HepG2 (cell line): ENCODE data around the gene LIME1. TPM values are rescaled to one million over a fixed set of nuclear protein-coding genes. Genes with fewer than 3 reads are reported as not detected.

ENCODE experiments used
- ATAC-seq: fragments of 200-7000 bp; cut with Tn5 transposase; 3 replicates; pipeline ENCODE4 v1.9.1; 2020; ENCODE audit warnings: mild to moderate bottlenecking, moderate library complexity
- BruUV-seq: library from RNA; stranded (reverse); fragments of 400-500 nt; replicated peaks from 2 replicates; lab custom pipeline; 2021; lab: Mats Ljungman, UMichigan
- CTCF ChIA-PET: fragments of 300-600 bp; formaldehyde crosslinking; extraction: SDS; loops from one replicate; lab custom pipeline; 2021; ENCODE audit warnings: low total read pairs, inconsistent platforms, low intra/inter-chr PET ratio; lab: Yijun Ruan, JAX
- POLR2A ChIA-PET: fragments of 350-600 bp; sonication (Branson Sonifier 250); formaldehyde crosslinking; loops from one replicate; lab custom pipeline; 2020; ENCODE audit warnings: antibody characterized with exemption, inconsistent platforms; lab: Yijun Ruan, JAX
- DNase-seq: peaks from one replicate; pipeline ENCODE4 v3.0.0-alpha.2; 2015; ENCODE audit warnings: low spot score
- FAIRE-seq: peaks from 3 replicates; lab custom pipeline; 2011; peaks lifted over from hg19 to GRCh38; lab: Jason Lieb, UNC
- H2AFZ ChIP-seq: one replicate; pipeline ENCODE4 v1.6.1; 2011; ENCODE audit warnings: low read length, inconsistent platforms
- H3K27ac ChIP-seq: fragments of 300-600 bp; 3 replicates; pipeline ENCODE4 v1.8.0; 2011; ENCODE audit warnings: mixed run types, mild to moderate bottlenecking, mixed read lengths, low read length, inconsistent platforms; ENCODE audit not compliant: insufficient read depth; ENCODE audit errors: extremely low read length
- H3K27me3 ChIP-seq, 2 experiments: fragments of 200-600 bp in 1 of 2; 2 replicates in 1 of 2; 3 replicates in 1 of 2; pipeline versions ENCODE4 v1.6.0 to v1.8.0; 2011; ENCODE audit warnings: low read length in 2 of 2, mild to moderate bottlenecking in 2 of 2, moderate library complexity in 2 of 2, inconsistent platforms in 1 of 2; ENCODE audit not compliant: insufficient read depth in 2 of 2, control insufficient read depth in 1 of 2
- H3K36me3 ChIP-seq, 2 experiments: fragments of 200-600 bp in 1 of 2; replicated peaks in 1 of 2; 2 replicates in 1 of 2; 3 replicates in 1 of 2; pipeline versions ENCODE4 v1.5.1 to v1.8.0; 2011; ENCODE audit warnings: low read length in 2 of 2, inconsistent platforms in 1 of 2; ENCODE audit not compliant: insufficient read depth in 2 of 2, control insufficient read depth in 1 of 2
- H3K4me1 ChIP-seq: 2 replicates; pipeline ENCODE4 v1.5.1; 2012; ENCODE audit warnings: low read length, inconsistent platforms; ENCODE audit not compliant: insufficient read depth
- H3K4me2 ChIP-seq: 2 replicates; pipeline ENCODE4 v1.6.0; 2011; ENCODE audit warnings: low read depth, low read length, inconsistent platforms
- H3K4me3 ChIP-seq, 3 experiments: fragments of 200-600 bp in 1 of 3; sonication (generic), shearing (Covaris generic) in 1 of 3; replicated peaks in 1 of 3; 2 replicates each; pipeline ENCODE4 v1.5.1; 2011 to 2016; ENCODE audit warnings: low read length in 3 of 3, inconsistent platforms in 2 of 3, low read depth in 2 of 3, mild to moderate bottlenecking in 2 of 3, control low read depth in 1 of 3, mixed read lengths in 1 of 3; ENCODE audit not compliant: insufficient read depth in 1 of 3
- H3K79me2 ChIP-seq: one replicate; pipeline ENCODE4 v1.6.1; 2011; ENCODE audit warnings: low read length, inconsistent platforms; ENCODE audit not compliant: insufficient read depth
- H3K9ac ChIP-seq: 2 replicates; pipeline ENCODE4 v1.6.0; 2011; ENCODE audit warnings: mild to moderate bottlenecking, low read depth, low read length, inconsistent platforms; ENCODE audit not compliant: insufficient read depth
- H3K9me3 ChIP-seq: 2 replicates; pipeline ENCODE4 v1.5.1; 2012; ENCODE audit warnings: mild to moderate bottlenecking, low read length
- H4K20me1 ChIP-seq: 2 replicates; pipeline ENCODE4 v1.6.0; 2011; ENCODE audit warnings: inconsistent platforms, mild to moderate bottlenecking, low read length, moderate library complexity; ENCODE audit not compliant: insufficient read depth
- CENPT ChIP-seq: sonication (generic); formaldehyde crosslinking; IDR thresholded peaks from 2 replicates; pipeline ENCODE4 v1.8.0; 2022; ENCODE audit warnings: low read depth, mild to moderate bottlenecking, moderate library complexity, missing genetic modification reagents
- FIP1L1 ChIP-seq: fragments of 200-400 bp; formaldehyde crosslinking; IDR thresholded peaks from 2 replicates; pipeline ENCODE4 v1.6.1; 2018; ENCODE audit warnings: low read depth, mild to moderate bottlenecking, low read length, moderate library complexity, borderline replicate concordance; ENCODE audit not compliant: insufficient read depth
- HNRNPL ChIP-seq: fragments of 200-400 bp; formaldehyde crosslinking; IDR thresholded peaks from 2 replicates; pipeline ENCODE4 v1.6.1; 2017; ENCODE audit warnings: mild to moderate bottlenecking, low read depth, low read length
- JDP2 ChIP-seq: sonication (generic); formaldehyde crosslinking; IDR thresholded peaks from 2 replicates; pipeline ENCODE4 v1.8.1; 2022; ENCODE audit warnings: missing genetic modification reagents, borderline replicate concordance
- RFXAP ChIP-seq: sonication (generic); formaldehyde crosslinking; IDR thresholded peaks from 2 replicates; pipeline ENCODE4 v1.4.0; 2020; ENCODE audit warnings: missing genetic modification reagents, borderline replicate concordance
- RXRA ChIP-seq: sonication (generic); formaldehyde crosslinking; IDR thresholded peaks from 2 replicates; pipeline ENCODE4 v1.5.1; 2020; ENCODE audit warnings: missing genetic modification reagents
- USF2 ChIP-seq, 2 experiments: sonication (generic) in 1 of 2; formaldehyde crosslinking in 1 of 2; IDR thresholded peaks; 2 replicates each; pipeline versions ENCODE4 v1.5.1 to v1.6.1; 2011 to 2020; ENCODE audit warnings: borderline replicate concordance in 1 of 2, low read depth in 1 of 2, low read length in 1 of 2, mild to moderate bottlenecking in 1 of 2, missing genetic modification reagents in 1 of 2, moderate library complexity in 1 of 2
- ZNF468 ChIP-seq: sonication (generic); formaldehyde crosslinking; IDR thresholded peaks from 2 replicates; pipeline ENCODE4 v1.8.0; 2022; ENCODE audit warnings: mild to moderate bottlenecking, moderate library complexity, missing genetic modification reagents
- ZNF607 ChIP-seq: sonication (generic); formaldehyde crosslinking; IDR thresholded peaks from 2 replicates; pipeline ENCODE4 v1.5.1; 2020; ENCODE audit warnings: missing genetic modification reagents, mild to moderate bottlenecking, borderline replicate concordance
- ZNF891 ChIP-seq: sonication (generic); formaldehyde crosslinking; IDR thresholded peaks from 2 replicates; pipeline ENCODE4 v1.5.0; 2020; ENCODE audit warnings: mild to moderate bottlenecking, missing genetic modification reagents
- WGBS: methylation state at CpG from one replicate; pipeline ENCODE4 v1.1.6; 2017; ENCODE audit warnings: low lambda C conversion rate; 5-methylcytosine and 5-hydroxymethylcytosine counted together
- in situ Hi-C: cut with HindIII; loops from 2 replicates; pipeline ENCODE4 v1.10.0; 2017; ENCODE audit warnings: low pct_unique_long_range_greater_than_20kb; ENCODE audit not compliant: extremely low pct_ligation_motif_present
- intact Hi-C: fragments of 100-400 bp; cut with micrococcal nuclease; formaldehyde crosslinking; loops from one replicate; pipeline ENCODE4 v1.10.0; 2022; ENCODE audit not compliant: unreplicated experiment
- polyA plus RNA-seq, 8 experiments: library from polyadenylated mRNA; depleted of rRNA in 3 of 8; stranded (reverse) in 7 of 8; unstranded in 1 of 8; fragments of >200 nt; fragmentation: Illumina TruSeq in 4 of 8; extraction: Trizol in 4 of 8; gene quantifications; 2 replicates each; pipeline versions ENCODE4 v1.2.1 to v1.2.3, GENCODE V29; 2011 to 2016; ENCODE audit warnings: low read depth in 4 of 8, missing spikeins in 1 of 8, mixed read lengths in 1 of 8; ENCODE audit not compliant: insufficient read depth in 1 of 8
- total RNA-seq, 5 experiments: library from RNA; depleted of rRNA; stranded (reverse); fragments of >200 nt; fragmentation: Illumina TruSeq; extraction: Trizol; gene quantifications; 2 replicates each; pipeline ENCODE4 v1.2.3, GENCODE V29; 2016; ENCODE audit warnings: low read depth in 1 of 5

LIME1 gene
- total and polyA plus RNA-seq, 2 of the 13 experiments (the other 11 are each of a cell fraction or from before 2014, with no cell fraction given): 13.0 to 61.5 TPM

GRCh38 chr20:63693083-63693732 lies 43.3 kb upstream of the LIME1 start:
- in situ Hi-C loops (no loop called here), intact Hi-C loops (no loop called here)
- Histone ChIP-seq H3K36me3 (peaks cover 3 to 4% of the 10 kb centered on the region in 2 experiments; a peak in 3 of 5 replicates), H3K4me1 (peaks cover 21% of the 10 kb centered on the region), H3K79me2 (no peaks in the 10 kb centered on the region), H4K20me1 (peaks cover 4% of the 10 kb centered on the region; the same call in 1 of the 2 replicates), H3K4me2 (no peak overlapping the region), H3K27ac (no peak overlapping the region), H2AFZ (no peak overlapping the region), H3K27me3 (no peaks in the 10 kb centered on the region), H3K9me3 (no peaks in the 10 kb centered on the region), H3K9ac (no peak overlapping the region), H3K4me3 (no peak overlapping the region)
- ATAC-seq (no peak), DNase-seq (no peak), FAIRE-seq (no peak)
- 0 out of 2 replicates have a peak, but pooled peaks have one; percentile 10 for TF ChIP-seq ZNF891 (CRISPR knock-in tag)
- no peak for TF ChIP-seq RFXAP
- TF ChIP-seq HNRNPL: 0 out of 2 replicates have a peak, but pooled peaks have one; percentile 30
- no TSS peak for BruUV-seq
- 95% methylated on average over 8 of the region's 10 CpGs for WGBS
- ChIA-PET POLR2A (interaction anchor here (0.6 kb wide), 1 partner anchor 155 kb away, joined by 4 read pairs; no protein-coding TSS in a partner anchor), CTCF (no interaction called here)

- BruUV-seq: no TSS peak
- TF ChIP-seq ZNF468 (CRISPR knock-in tag) (no peak), USF2 (IDR thresholded peaks at IDR 0.05; ENCODE audit: low read depth, low read length) (no peak), USF2 (CRISPR knock-in tag; IDR thresholded peaks at IDR 0.05; ENCODE audit: borderline replicate concordance) (no peak), JDP2 (no peak), RXRA (CRISPR knock-in tag) (peak; percentile 20; the same call in 1 of the 2 replicates), FIP1L1 (no peak), CENPT (CRISPR knock-in tag) (no peak), ZNF607 (CRISPR knock-in tag) (no peak)
Observed at GRCh38 chr20:63693733-63694583, 42.5 kb upstream of the LIME1 start.

More at GRCh38 chr20:63693733-63694583, 42.5 kb upstream of the LIME1 start:
- Histone ChIP-seq H3K27me3 (no peaks in the 10 kb centered on the region), H3K79me2 (no peaks in the 10 kb centered on the region), H3K9ac (no peak overlapping the region), H4K20me1 (peaks cover 4% of the 10 kb centered on the region; the same call in 1 of the 2 replicates), H3K4me2 (no peak overlapping the region), H2AFZ (no peak overlapping the region), H3K36me3 (peaks cover 3 to 4% of the 10 kb centered on the region in 2 experiments; a peak in 3 of 5 replicates), H3K27ac (no peak overlapping the region), H3K4me1 (peaks cover 21% of the 10 kb centered on the region), H3K9me3 (no peaks in the 10 kb centered on the region), H3K4me3 (no peak overlapping the region)
- in situ Hi-C loops: no loop called here
- ChIA-PET POLR2A (interaction anchor here (0.6 kb wide), 1 partner anchor 156 kb away, joined by 4 read pairs; no protein-coding TSS in a partner anchor), CTCF (no interaction called here)
- FAIRE-seq (no peak), ATAC-seq (no peak), DNase-seq (no peak)
- intact Hi-C loops: no loop called here
- 94% methylated on average over 21 of the region's 21 CpGs for WGBS
